Subcutaneous adipose tissue (tissue), 4 donors: ENCODE data around the gene SCYL1. TPM values are rescaled to one million over a fixed set of nuclear protein-coding genes. Genes with fewer than 3 reads are reported as not detected.

Experiments used
- total RNA-seq, 4 donors: library from RNA; depleted of rRNA; stranded (reverse); fragments of >200 nt; gene quantifications; one replicate each; pipeline ENCODE4 v1.1.0, GENCODE V29; 2016
- TF ChIP-seq, protein P1 (sequence below): fragments of 450-650 bp; IDR thresholded peaks from one replicate; pipeline ENCODE4 v1.5.1; 2016; ENCODE audit warnings: low read depth, mild to moderate bottlenecking, control low read depth, antibody characterized with exemption, moderate library complexity

The SCYL1 gene
- total RNA-seq, 4 donors from 2014 or later = 63.1 to 85.3 (median 67.0) TPM

DNA sequence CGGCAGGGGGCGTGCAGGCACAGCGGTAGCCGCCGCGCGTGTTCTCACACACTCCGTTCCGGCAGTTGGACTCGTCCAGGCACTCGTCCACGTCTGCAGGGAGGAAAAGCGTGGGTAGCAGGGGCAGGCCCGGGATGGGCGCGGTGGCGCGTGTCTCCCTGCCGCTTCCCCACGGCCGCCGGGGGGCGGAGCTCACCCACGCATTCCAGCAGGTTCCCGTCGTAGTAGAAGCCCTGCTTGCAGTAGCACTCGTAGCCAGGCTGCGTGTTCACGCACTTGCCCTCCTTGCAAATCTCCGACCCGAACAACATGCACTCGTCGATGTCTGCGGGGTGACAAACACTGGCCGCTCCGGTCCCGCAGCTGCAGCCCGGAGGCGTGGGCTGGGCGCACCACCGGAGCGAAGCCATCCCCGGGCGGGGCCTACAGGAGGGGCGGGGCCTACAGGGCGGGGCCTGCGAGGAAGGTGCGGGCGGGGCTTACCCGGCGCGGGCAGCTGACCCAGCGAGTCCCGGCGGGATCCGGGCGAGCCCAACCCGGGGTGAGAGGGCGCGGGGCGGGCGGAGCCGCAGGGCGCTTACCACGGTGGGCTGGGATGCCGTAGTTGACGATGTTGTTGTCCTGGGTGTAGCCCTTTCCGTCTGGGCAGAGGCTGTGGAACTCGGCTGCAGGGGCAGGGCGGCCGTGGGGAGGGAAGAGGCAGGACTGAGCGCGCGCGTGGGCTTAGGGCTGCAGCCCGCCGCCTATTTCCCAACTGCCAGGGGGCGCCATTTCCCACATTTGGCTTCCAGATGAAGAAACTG is 15.6 kb downstream of the SCYL1 start:
- TF ChIP-seq, protein P1, sequence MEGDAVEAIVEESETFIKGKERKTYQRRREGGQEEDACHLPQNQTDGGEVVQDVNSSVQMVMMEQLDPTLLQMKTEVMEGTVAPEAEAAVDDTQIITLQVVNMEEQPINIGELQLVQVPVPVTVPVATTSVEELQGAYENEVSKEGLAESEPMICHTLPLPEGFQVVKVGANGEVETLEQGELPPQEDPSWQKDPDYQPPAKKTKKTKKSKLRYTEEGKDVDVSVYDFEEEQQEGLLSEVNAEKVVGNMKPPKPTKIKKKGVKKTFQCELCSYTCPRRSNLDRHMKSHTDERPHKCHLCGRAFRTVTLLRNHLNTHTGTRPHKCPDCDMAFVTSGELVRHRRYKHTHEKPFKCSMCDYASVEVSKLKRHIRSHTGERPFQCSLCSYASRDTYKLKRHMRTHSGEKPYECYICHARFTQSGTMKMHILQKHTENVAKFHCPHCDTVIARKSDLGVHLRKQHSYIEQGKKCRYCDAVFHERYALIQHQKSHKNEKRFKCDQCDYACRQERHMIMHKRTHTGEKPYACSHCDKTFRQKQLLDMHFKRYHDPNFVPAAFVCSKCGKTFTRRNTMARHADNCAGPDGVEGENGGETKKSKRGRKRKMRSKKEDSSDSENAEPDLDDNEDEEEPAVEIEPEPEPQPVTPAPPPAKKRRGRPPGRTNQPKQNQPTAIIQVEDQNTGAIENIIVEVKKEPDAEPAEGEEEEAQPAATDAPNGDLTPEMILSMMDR = no peak

DNA sequence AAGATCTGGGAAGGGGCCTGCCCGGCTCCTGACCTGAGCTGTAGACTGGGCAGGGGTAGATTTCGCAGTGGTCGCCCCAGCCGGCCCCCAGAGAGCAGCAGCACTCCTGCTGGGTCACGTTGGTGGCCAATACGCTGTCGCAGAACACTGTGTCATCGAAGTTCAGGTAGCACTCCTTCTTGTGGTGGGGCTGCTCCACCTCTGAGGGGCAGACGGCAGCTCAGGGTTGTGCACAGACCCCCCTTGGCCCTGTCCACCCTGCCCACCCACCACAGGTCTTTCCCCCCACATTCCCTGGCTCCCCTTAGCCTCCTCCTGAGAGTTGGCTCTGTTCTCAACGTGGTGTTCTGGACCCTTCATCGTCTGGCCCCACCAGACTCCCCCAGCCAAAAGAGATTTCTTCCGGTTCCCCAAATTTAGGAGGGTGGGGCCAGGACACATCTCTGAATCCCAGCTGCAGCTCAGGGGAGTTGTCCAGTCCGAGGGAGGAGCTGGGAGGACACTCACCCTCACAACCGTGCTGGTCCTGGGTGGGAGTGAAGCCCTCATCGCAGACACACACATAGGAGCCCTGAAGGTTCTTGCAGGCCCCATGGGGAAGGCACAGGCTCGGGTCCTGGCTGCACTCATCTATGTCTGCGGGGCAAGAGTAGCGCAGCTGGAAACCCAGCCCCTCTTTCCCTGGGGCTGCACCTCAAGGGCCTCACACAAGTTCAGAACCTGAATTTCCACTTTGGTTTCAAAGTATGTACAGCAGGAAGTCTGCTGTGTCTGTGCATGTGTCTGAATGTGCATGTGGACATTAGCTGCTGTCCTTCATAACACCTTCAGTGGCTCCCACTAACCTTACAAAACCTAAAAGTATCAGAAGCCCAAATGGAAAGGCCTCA is 16.5 kb downstream of the SCYL1 start:
- TF ChIP-seq, protein P1 = no peak

DNA sequence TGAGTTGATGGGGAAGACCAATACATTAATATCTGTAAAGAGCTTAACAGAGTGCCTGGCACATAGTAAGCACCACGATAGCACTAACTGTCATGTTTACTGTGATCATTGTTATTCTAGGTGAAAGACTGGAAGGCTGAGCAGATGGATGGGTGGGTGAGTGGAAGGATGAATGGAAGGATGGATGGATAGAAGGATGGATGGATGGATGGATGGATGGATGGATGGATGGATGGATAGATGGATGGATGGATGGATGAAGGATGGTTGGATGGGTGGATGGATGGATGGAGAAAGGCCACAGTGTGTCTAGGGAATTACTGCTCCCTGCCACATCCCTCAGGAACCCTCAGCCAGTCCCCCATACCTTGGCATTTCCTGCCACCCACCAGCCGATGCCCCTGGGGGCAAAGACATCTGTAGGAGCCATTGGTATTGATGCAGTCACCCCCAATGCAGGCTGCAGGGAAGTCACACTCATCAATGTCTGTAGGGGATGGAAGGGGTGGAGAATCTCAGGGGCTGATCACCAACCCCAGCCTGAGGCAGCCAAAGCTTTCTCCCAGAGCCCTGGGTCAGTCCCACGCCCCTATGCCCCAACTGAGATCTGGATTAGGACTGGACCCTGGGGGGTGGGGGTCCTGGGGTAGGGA is 18.0 kb downstream of the SCYL1 start:
- TF ChIP-seq, protein P1 = no peak

DNA sequence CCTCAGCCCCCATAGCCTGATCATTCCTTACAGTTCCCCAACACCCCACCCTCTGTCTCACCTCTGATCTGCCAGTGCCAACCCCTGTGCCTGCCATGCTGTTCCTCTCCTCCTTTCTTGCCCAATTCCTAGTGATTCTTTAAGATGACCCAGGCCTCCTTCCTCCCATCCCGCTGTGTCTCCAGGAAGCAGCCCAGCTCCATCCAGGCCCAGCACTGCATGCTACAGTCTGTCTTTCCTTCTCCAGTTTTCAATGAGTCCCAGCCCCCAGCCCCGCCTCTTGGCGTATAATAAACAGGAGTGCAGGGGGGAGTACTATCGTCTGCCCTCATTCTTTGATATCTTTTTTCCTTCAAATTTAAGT is 21.0 kb downstream of the SCYL1 start:
- TF ChIP-seq, protein P1 = no peak

DNA sequence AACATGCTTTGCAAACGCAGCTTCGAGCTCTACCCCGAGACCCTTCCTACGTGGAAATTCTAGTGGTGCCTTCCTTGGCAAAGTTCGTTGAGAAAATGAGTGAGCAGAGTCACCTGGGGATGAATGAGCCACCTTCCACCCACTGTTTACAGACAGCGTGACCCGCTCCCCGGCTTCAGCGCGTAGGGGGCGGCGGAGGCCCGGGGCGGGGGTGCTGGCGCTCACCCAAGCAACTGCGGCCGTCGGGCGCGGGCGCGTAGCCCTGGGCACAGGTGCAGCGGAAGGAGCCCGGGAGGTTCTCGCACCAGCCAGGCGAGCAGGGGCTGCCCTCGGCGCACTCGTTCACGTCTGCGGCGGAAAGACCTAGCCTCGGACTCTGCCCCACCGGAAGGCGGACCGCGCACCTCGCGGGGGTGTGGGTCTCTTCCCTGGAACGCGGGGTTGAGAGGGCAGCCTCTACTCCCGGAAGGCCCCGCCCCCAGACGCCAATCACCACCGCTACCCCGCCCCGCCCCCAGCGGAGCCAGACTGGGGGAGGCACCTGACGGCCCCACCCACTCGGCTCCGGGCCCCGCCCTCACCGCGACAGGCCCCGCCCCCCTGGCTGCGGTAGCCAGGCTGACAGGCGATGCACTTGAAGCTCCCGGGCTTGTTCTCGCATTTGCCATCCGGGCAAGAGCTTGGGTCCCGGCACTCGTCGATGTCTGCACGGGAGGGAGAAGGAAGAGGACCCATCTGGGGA is 21.5 kb downstream of the SCYL1 start:
- TF ChIP-seq, protein P1 = no peak

DNA sequence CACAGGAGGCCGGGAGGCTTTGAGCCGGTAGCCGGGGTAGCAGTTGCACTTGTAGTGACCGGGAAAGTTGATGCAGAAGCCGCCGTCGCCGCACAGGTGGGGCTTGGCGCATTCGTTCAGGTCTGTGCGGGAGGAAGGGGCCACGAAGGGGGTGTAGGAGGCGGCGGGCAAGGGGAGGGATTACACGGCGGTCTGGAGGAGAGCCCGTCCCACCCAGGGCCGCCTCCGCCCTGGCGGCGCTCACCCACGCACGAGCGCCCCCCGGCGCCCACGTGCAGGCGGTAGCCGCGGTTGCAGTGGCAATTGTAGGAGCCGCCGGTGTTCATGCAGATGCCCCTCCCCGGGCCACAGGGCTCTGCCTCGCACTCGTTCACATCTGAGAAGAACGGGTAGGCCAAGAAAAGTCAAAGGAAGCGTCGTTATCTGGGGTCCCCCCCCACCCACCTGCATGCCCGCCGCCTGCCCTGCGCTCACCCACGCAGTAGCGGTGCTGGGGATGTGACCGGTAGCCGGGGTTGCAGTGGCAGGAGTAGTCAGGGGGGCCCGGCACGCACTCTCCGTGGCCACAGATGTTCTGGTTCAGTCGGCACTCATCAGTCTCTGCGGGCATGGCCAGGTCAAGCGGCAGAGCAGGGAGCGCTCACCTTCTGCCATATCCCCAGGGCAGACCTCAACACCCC is 22.7 kb downstream of the SCYL1 start:
- TF ChIP-seq, protein P1 = no peak
